Measurements from ENCODE around the gene CUBN.

CUBN gene

DNA sequence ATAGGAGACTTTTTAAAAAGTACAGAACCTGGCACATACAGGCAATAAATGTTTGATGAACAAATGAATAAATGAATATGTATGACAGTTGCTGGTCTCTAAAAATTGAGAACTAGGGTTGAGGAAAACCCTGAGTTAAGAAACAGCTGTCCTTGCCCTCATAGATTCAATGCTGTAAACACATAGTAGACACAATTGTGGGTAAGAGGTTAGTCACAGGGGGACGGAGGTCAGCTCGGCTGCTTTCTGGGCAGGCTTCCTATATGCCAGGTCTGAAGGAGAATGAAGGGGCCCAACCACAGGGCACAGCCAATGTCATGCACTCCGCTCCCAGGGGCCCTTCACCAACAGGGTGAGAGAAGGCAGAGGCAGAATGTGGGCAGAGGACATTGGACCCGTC, 169.1 kb downstream of the CUBN start:
- DNase-seq (ENCODE audit: low read depth, low spot score) = no peak
- TF ChIP-seq FOXP2 (optimal IDR thresholded peaks at IDR 0.05; ENCODE audit: control extremely low read depth, extremely low read length, insufficient read depth) (no peak), POLR2AphosphoS5 (IDR thresholded peaks at IDR 0.05; ENCODE audit: borderline replicate concordance, low read depth, low read length) (no peak), EZH2 (IDR thresholded peaks at IDR 0.05) (no peak)
- H3K4me3 ChIP-seq = no peak overlapping the region

DNA sequence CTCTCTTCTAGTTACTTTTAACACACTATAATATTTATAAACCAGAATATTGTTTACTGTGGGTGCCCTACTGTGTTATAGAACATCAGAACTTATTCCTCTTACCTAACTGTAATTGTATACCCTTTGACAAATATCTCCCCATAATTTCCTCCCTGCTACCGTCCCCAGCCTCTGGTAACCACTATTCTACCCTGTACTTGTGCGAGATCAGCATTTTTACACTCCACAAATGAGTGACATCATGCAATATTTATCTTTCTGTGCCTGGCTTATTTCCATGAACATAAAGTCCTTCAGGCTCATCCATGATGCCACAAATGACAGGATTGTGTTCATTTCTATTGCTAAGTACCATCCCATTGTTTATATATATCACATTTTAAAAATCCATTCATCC, 172.6 kb downstream of the CUBN start:
- Histone ChIP-seq H3K27ac (no peak overlapping the region), H3K9me3 (ENCODE audit: low read depth, low read length) (no peaks in the 10 kb centered on the region), H3K9ac (ENCODE audit: insufficient read length) (no peak overlapping the region), H3K36me3 (ENCODE audit: insufficient read depth, low read length) (no peaks in the 10 kb centered on the region), H3K4me3 (no peak overlapping the region)
- no peak for TF ChIP-seq FOXP2 (optimal IDR thresholded peaks at IDR 0.05; ENCODE audit: control extremely low read depth, extremely low read length, insufficient read depth)
- no peak for TF ChIP-seq EZH2 (IDR thresholded peaks at IDR 0.05)
- TF ChIP-seq POLR2AphosphoS5 (IDR thresholded peaks at IDR 0.05; ENCODE audit: borderline replicate concordance, low read depth, low read length) = no peak
- no peak for DNase-seq (ENCODE audit: low read depth, low spot score)

More for the DNA sequence above, 169.1 kb downstream of the CUBN start:
- no peaks in the 10 kb centered on the region for H3K36me3 ChIP-seq (ENCODE audit: insufficient read depth, low read length)
- H3K9me3 ChIP-seq (ENCODE audit: low read depth, low read length) = no peaks in the 10 kb centered on the region
- no peak overlapping the region for H3K27ac ChIP-seq
- H3K9ac ChIP-seq (ENCODE audit: insufficient read length) = no peak overlapping the region

DNA sequence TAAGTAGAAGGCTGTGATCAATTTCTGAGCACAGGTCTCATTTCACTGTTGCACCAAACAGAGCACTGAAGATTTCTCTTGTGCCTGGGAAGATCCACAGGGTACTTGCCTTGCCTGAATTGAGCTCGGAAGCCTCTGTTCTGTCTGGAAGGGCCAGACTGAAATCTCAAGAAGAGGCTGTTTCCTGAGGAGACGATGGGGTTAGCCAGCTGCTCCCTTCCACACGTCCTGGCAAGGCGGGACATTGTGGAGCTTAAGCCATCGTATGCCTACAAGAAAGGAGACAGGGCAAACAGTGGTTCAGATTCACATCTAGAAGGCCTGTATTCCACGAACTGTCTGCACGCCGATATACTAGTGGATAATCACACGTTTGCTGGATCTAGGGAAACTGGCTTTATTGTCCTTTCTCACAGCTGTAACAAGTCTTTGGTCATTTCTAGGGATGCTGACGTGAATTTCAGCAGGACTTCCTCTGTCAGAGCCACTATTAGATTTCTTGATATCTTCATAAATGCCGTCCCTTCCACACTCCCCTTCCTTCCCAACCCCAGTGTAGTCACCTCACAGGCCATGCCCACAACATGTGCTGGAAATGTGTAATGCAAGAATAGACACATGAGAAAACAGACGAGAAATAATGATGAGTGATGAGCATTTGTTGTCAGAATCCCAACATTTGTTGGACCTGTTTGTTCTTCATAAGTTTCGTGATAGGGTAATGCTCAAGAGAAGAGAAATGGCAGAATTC, 175.2 kb downstream of the CUBN start:
- TF ChIP-seq EZH2 (IDR thresholded peaks at IDR 0.05) = no peak
- no peak for TF ChIP-seq POLR2AphosphoS5 (IDR thresholded peaks at IDR 0.05; ENCODE audit: borderline replicate concordance, low read depth, low read length)
- no peak for TF ChIP-seq FOXP2 (optimal IDR thresholded peaks at IDR 0.05; ENCODE audit: control extremely low read depth, extremely low read length, insufficient read depth)
- no peak for DNase-seq (ENCODE audit: low read depth, low spot score)
- no peaks in the 10 kb centered on the region for H3K36me3 ChIP-seq (ENCODE audit: insufficient read depth, low read length)
- no peak overlapping the region for H3K27ac ChIP-seq
- H3K4me3 ChIP-seq = no peak overlapping the region
- H3K9ac ChIP-seq (ENCODE audit: insufficient read length) = no peak overlapping the region
- no peaks in the 10 kb centered on the region for H3K9me3 ChIP-seq (ENCODE audit: low read depth, low read length)

DNA sequence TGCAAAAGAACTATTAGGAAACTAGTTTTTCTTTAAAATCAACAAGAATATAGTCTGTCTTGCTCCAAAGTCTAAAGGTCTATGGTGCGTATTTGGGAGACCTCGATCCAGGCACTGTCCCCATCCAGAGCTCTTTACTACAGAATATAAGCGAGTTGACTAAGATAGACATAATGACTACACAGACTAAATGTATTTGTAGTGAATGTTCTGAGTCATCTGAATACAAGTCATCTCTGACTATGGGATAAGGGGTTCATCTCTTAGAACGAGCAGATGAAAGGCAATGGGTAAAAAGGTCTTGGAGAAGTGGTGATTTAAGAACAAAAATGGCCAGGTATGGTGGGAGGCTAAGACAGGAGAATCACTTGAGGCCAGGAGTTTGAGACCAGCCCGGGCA, 176.3 kb downstream of the CUBN start:
- H3K4me3 ChIP-seq = no peak overlapping the region
- no peaks in the 10 kb centered on the region for H3K9me3 ChIP-seq (ENCODE audit: low read depth, low read length)
- H3K36me3 ChIP-seq (ENCODE audit: insufficient read depth, low read length) = no peaks in the 10 kb centered on the region
- TF ChIP-seq POLR2AphosphoS5 (IDR thresholded peaks at IDR 0.05; ENCODE audit: borderline replicate concordance, low read depth, low read length) = no peak
- no peak for DNase-seq (ENCODE audit: low read depth, low spot score)
- no peak overlapping the region for H3K27ac ChIP-seq
- no peak overlapping the region for H3K9ac ChIP-seq (ENCODE audit: insufficient read length)

GRCh38 chr10:16952610-16953009, 177.0 kb downstream of the CUBN start:
- no peak for TF ChIP-seq POLR2AphosphoS5 (IDR thresholded peaks at IDR 0.05; ENCODE audit: borderline replicate concordance, low read depth, low read length)
- no peak for TF ChIP-seq EZH2 (IDR thresholded peaks at IDR 0.05)
- no peak for TF ChIP-seq FOXP2 (optimal IDR thresholded peaks at IDR 0.05; ENCODE audit: control extremely low read depth, extremely low read length, insufficient read depth)
- no peak for DNase-seq (ENCODE audit: low read depth, low spot score)

GRCh38 chr10:16952080-16952479, 177.5 kb downstream of the CUBN start:
- Histone ChIP-seq H3K36me3 (ENCODE audit: insufficient read depth, low read length) (no peaks in the 10 kb centered on the region), H3K9ac (ENCODE audit: insufficient read length) (no peak overlapping the region), H3K9me3 (ENCODE audit: low read depth, low read length) (no peaks in the 10 kb centered on the region), H3K27ac (no peak overlapping the region), H3K4me3 (no peak overlapping the region)
- DNase-seq (ENCODE audit: low read depth, low spot score) = no peak
- TF ChIP-seq POLR2AphosphoS5 (IDR thresholded peaks at IDR 0.05; ENCODE audit: borderline replicate concordance, low read depth, low read length) (no peak), EZH2 (IDR thresholded peaks at IDR 0.05) (no peak), FOXP2 (optimal IDR thresholded peaks at IDR 0.05; ENCODE audit: control extremely low read depth, extremely low read length, insufficient read depth) (no peak)

More at GRCh38 chr10:16952610-16953009, 177.0 kb downstream of the CUBN start:
- Histone ChIP-seq H3K36me3 (ENCODE audit: insufficient read depth, low read length) (no peaks in the 10 kb centered on the region), H3K4me3 (no peak overlapping the region), H3K27ac (no peak overlapping the region), H3K9ac (ENCODE audit: insufficient read length) (no peak overlapping the region), H3K9me3 (ENCODE audit: low read depth, low read length) (no peaks in the 10 kb centered on the region)

DNA sequence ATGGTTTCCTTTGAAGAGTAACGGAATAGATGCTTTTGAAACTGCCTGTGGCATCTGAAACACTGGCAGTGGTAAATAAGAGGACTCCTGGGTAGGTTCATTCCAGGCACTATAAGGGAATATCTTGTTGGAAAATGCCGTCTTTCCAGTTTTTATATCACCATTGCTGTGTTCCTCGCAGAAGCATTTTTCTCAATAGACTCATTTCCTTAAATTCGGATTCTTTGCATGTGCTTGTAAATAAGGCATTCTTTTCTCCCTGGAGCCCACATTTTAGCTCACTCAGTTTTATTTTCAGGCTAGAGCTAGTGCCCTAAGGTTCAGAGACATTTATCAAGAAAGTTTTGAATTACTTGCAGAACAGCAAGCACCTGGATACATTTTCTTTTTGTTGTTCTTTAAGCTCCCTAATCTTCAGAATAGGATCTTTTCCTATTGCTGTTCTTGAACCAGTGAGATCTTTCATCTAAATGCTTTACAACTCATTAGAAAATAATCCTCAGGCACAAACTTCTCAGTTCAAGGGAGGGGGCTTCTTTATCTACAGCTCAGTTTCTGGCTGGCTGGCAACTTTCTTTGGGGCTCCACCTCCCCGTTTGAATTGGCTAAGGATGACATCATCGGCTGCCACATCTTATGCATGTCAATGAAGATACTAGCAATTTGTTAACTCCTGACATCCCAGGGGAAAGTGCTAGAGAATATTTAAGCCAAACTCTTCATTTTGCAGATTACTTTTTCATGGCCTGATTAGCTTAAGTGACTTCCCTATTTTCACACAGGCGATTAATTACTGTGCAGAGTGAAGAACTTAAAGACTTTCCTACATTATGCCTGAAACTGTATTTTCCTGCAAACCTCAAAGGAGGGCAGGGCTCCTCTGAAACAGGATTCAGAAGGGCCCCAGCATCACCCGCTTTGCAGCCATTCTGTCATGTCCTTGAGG, 178.7 kb downstream of the CUBN start:
- no peak for DNase-seq (ENCODE audit: low read depth, low spot score)
- Histone ChIP-seq H3K9me3 (ENCODE audit: low read depth, low read length) (no peaks in the 10 kb centered on the region), H3K9ac (ENCODE audit: insufficient read length) (peak overlapping the region; percentile 57), H3K36me3 (ENCODE audit: insufficient read depth, low read length) (no peaks in the 10 kb centered on the region), H3K4me3 (peak overlapping the region; percentile 61), H3K27ac (peak overlapping the region; percentile 84)
- TF ChIP-seq POLR2AphosphoS5 (IDR thresholded peaks at IDR 0.05; ENCODE audit: borderline replicate concordance, low read depth, low read length) = no peak
- no peak for TF ChIP-seq EZH2 (IDR thresholded peaks at IDR 0.05)
- no peak for TF ChIP-seq FOXP2 (optimal IDR thresholded peaks at IDR 0.05; ENCODE audit: control extremely low read depth, extremely low read length, insufficient read depth)

GRCh38 chr10:16949816-16950215, 179.8 kb downstream of the CUBN start:
- H3K4me3 ChIP-seq = 0 out of 2 replicates have a peak overlapping the region, but pooled peaks have one; percentile 25
- TF ChIP-seq EZH2 (IDR thresholded peaks at IDR 0.05) (no peak), POLR2AphosphoS5 (IDR thresholded peaks at IDR 0.05; ENCODE audit: borderline replicate concordance, low read depth, low read length) (no peak), FOXP2 (optimal IDR thresholded peaks at IDR 0.05; ENCODE audit: control extremely low read depth, extremely low read length, insufficient read depth) (no peak)
- DNase-seq (ENCODE audit: low read depth, low spot score) = no peak
- no peaks in the 10 kb centered on the region for H3K36me3 ChIP-seq (ENCODE audit: insufficient read depth, low read length)
- H3K27ac ChIP-seq = no peak overlapping the region
- H3K9me3 ChIP-seq (ENCODE audit: low read depth, low read length) = no peaks in the 10 kb centered on the region
- H3K9ac ChIP-seq (ENCODE audit: insufficient read length) = no peak overlapping the region

Data from SK-N-MC (cell line).